Muscle of leg (tissue), 16 donors: ENCODE results near the gene TRMT2B. TPM values are rescaled to one million over a fixed set of nuclear protein-coding genes. Genes with fewer than 3 reads are reported as not detected.

Experiments used
- DNase-seq: peaks from one replicate; pipeline ENCODE4 v3.0.0; 2013
- H3K27ac ChIP-seq: one replicate; pipeline ENCODE4 v1.5.1; 2013; ENCODE audit warnings: mild to moderate bottlenecking, low read length, control low read depth
- H3K27me3 ChIP-seq: one replicate; pipeline ENCODE4 v1.6.1; 2013; ENCODE audit warnings: low read length; ENCODE audit not compliant: control insufficient read depth, insufficient read depth
- H3K36me3 ChIP-seq: one replicate; pipeline ENCODE4 v1.6.1; 2013; ENCODE audit warnings: low read length; ENCODE audit not compliant: control insufficient read depth, insufficient read depth
- H3K4me1 ChIP-seq: one replicate; pipeline ENCODE4 v1.6.1; 2013; ENCODE audit warnings: low read length; ENCODE audit not compliant: control insufficient read depth, insufficient read depth
- H3K4me3 ChIP-seq: one replicate; pipeline ENCODE4 v1.5.1; 2013; ENCODE audit warnings: low read length, control low read depth
- H3K9me3 ChIP-seq: replicated peaks from 2 replicates; pipeline ENCODE4 v1.6.1; 2013; ENCODE audit warnings: low read depth, low read length; ENCODE audit not compliant: control insufficient read depth
- WGBS: methylation state at CpG from one replicate; pipeline ENCODE4 v1.1.5; 2013; ENCODE audit warnings: missing lambda C conversion rate; ENCODE audit not compliant: insufficient coverage; 5-methylcytosine and 5-hydroxymethylcytosine counted together
- long read RNA-seq, 11 donors: transcript quantifications; one replicate each; lab custom pipeline, GENCODE V29; 2026
- polyA plus RNA-seq, 8 donors: library from polyadenylated mRNA; unstranded; fragments of 120-200 nt; gene quantifications; one replicate each; pipeline versions ENCODE4 v1.2.1 to v1.2.3, GENCODE V29; 2013; ENCODE audit warnings: inconsistent platforms in 1 of 8, low replicate concordance in 1 of 8; ENCODE audit not compliant: insufficient read length in 8 of 8, insufficient read depth in 1 of 8
- total RNA-seq: library from RNA; stranded (reverse); fragments of 120-200 nt; gene quantifications from one replicate; pipeline ENCODE4 v1.2.4, GENCODE V29; 2013

Gene TRMT2B, protein sequence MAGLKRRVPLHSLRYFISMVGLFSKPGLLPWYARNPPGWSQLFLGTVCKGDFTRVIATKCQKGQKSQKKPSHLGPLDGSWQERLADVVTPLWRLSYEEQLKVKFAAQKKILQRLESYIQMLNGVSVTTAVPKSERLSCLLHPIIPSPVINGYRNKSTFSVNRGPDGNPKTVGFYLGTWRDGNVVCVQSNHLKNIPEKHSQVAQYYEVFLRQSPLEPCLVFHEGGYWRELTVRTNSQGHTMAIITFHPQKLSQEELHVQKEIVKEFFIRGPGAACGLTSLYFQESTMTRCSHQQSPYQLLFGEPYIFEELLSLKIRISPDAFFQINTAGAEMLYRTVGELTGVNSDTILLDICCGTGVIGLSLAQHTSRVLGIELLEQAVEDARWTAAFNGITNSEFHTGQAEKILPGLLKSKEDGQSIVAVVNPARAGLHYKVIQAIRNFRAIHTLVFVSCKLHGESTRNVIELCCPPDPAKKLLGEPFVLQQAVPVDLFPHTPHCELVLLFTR
- total RNA-seq (8.1 TPM), polyA plus RNA-seq (1 to 10 TPM; 7.0 to 9.8 (median 8.1) TPM)
- long read RNA-seq, donor 1, partial matches to known transcripts = 0 of 1 reads
- long read RNA-seq, donor 1, other reads (novel, unspliced or antisense) = 0 of 1 reads
- long read RNA-seq, donor 2 = 0 reads
- long read RNA-seq, donor 3 = 0 reads
- long read RNA-seq, donor 4 = 0 reads
- long read RNA-seq, donor 5 = 0 reads
- long read RNA-seq, donor 6, partial matches to known transcripts = 0 of 1 reads
- long read RNA-seq, donor 6, other reads (novel, unspliced or antisense) = 0 of 1 reads
- long read RNA-seq, donor 7, partial matches to known transcripts = 0 of 1 reads
- long read RNA-seq, donor 7, other reads (novel, unspliced or antisense) = 0 of 1 reads
- long read RNA-seq, donor 8 = 0 reads
- long read RNA-seq, donor 9, partial matches to known transcripts = 0 of 1 reads
- long read RNA-seq, donor 9, other reads (novel, unspliced or antisense) = 0 of 1 reads
- long read RNA-seq, donor 10 = 0 reads
- long read RNA-seq, donor 11 = 0 reads

DNA sequence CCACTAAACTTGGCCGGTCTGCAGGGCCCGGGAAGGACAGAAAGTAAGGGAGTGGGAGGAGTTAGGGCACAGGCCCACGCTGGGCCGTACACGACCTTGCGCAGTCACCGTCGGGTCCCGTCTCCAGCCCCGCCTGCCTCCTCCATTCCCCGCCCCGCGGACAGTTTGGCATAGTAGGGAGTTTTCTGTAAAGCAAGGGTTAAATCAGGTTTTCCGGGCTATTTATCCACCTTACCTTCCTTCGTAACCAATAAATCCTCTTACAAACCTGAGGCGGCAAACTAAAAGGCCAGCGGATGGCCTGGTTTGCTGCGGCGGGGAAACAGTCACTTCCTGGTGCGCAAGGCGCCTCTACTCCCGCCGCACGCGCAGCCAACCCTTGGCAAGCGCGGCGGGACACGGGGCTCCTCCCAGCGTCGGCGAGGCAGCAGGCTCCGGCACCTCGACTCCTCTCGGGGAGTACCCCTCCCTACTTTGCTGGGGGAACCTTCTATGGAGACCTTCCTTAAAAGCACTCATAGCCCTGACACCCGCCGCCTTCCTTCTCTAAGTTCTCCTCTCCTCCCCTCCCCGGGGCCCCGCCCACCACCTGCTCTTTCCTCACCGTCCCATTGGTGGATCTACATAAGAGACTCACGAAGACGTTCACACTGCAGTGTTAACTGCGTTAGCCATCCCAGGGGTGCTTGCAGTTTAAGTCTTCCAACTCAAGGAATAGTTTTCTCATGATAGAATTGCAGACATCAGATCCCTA, at the start of gene TRMT2B:
Gene TRMT2B, minus strand, starts transcription at position 563 of the 754 bp plus-strand sequence. CDS start 9,822 bp downstream, outside the sequence.
- peaks cover 4% of the 10 kb centered on the region for H3K4me1 ChIP-seq
- peak; percentile 88 for DNase-seq
- peaks cover 8% of the 10 kb centered on the region for H3K27me3 ChIP-seq
- H3K9me3 ChIP-seq = no peaks in the 10 kb centered on the region
- H3K36me3 ChIP-seq = no peaks in the 10 kb centered on the region
- WGBS = 27% methylated on average over 26 of the region's 43 CpGs
- peak within 1 kb of the TSS; percentile 88 for H3K27ac ChIP-seq
- peak within 1 kb of the TSS; percentile 72 for H3K4me3 ChIP-seq

DNA sequence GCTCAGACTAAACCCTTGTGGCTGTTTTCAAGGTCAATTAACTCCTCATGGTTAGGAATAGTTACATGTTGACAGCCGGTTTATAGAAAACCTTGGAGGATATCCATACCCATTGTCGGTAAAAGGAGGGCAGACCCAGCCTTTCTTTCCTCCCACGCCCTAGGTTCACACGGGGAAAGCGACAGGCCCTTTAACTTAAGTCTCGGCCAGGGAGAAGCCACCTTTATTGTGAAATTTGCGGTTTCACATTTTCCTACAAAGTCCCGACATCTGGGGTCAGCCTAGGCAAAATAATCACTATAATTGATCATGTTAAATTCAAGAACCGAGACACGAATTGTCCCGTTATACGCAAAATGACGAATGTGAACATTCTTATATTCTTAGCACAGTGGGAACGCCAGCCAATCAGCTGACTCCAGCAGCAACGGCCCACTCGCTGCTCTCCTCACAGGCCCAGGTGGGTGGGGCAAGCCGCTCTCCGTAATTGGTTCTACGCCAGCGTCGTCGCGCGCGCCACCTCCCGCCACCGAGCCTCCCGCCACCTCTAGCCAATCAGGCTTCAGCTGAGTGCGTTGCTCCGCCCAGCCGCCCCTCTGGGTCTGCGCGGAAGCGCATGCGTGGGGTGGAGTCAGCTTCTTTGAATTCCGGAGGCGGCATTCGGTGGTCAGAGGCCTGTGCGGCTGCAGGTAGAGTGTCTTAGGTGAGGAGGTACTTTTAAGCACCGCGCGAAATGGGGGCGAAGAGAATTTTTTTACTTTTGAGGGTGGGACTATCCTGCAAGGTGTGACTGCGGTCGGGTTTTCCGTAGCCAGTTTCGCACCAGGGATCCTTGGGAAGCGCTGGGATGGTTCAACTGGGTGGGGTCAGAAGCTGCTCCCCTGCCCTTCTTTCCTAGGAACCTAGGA, 45.9 kb upstream of the TRMT2B start, which contains the start of gene CENPI:
Gene CENPI, plus strand, starts transcription at position 659 of the 908 bp plus-strand sequence. CDS start 2,867 bp downstream, outside the sequence.
- Histone ChIP-seq H3K4me3 (peak within 1 kb of the TSS; percentile 59), H3K36me3 (no peaks in the 10 kb centered on the region), H3K9me3 (no peaks in the 10 kb centered on the region), H3K4me1 (no peaks in the 10 kb centered on the region), H3K27ac (peak within 1 kb of the TSS; percentile 82), H3K27me3 (peaks cover 13% of the 10 kb centered on the region)
- peak; percentile 97 for DNase-seq
- 38% methylated on average over 37 of the region's 48 CpGs for WGBS

DNA sequence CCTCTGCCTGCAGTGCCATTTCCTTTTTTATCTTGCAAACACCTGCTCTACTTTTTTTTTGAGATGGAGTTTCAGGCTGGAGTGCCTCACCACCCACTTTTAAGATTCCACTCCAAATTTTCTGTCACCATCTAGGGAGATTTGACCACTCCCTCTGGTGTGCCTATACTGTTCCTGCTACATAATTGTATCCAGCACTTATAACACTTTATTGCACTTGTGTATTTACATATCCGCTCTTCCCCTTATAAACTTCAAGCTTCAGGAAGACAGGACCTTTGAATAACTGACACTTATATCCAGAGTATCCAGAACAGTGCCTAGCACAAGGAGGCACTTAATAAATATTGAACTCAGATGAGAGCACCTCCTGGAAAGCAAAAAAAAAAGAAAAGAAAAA, 39.9 kb upstream of the TRMT2B start:
- H3K9me3 ChIP-seq = no peaks in the 10 kb centered on the region
- no peak for DNase-seq
- no peaks in the 10 kb centered on the region for H3K4me1 ChIP-seq
- no CpG with 5 or more reads among the region's 1 CpG for WGBS
- H3K27me3 ChIP-seq = peaks cover 13% of the 10 kb centered on the region
- H3K36me3 ChIP-seq = no peaks in the 10 kb centered on the region
- no peak overlapping the region for H3K4me3 ChIP-seq
- H3K27ac ChIP-seq = no peak overlapping the region

DNA sequence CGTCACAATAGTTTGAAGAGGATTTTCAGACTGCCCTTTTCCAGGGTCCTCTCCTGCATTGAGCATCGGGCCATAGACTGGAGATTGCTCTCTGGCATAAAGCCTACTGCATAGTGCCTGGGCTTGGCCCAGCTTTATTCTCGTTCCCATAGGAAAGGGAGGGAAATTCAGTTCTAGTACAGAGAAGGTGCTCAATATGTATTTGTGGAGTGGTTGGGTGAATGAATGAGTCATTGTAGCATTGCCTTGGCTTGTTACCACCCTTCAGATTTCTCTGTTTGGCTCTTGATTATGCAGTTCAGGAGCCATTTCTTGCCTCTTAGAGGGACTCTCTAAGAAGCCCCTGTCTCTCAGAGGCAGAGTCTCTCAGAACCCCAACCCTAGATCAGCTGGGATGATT, 29.3 kb upstream of the TRMT2B start:
- peaks cover 26% of the 10 kb centered on the region for H3K27me3 ChIP-seq
- no peak for DNase-seq
- H3K27ac ChIP-seq = no peak overlapping the region
- WGBS = 50% methylated on average over 3 of the region's 3 CpGs
- H3K9me3 ChIP-seq = no peaks in the 10 kb centered on the region
- H3K36me3 ChIP-seq = no peaks in the 10 kb centered on the region
- no peaks in the 10 kb centered on the region for H3K4me1 ChIP-seq
- H3K4me3 ChIP-seq = no peak overlapping the region

DNA sequence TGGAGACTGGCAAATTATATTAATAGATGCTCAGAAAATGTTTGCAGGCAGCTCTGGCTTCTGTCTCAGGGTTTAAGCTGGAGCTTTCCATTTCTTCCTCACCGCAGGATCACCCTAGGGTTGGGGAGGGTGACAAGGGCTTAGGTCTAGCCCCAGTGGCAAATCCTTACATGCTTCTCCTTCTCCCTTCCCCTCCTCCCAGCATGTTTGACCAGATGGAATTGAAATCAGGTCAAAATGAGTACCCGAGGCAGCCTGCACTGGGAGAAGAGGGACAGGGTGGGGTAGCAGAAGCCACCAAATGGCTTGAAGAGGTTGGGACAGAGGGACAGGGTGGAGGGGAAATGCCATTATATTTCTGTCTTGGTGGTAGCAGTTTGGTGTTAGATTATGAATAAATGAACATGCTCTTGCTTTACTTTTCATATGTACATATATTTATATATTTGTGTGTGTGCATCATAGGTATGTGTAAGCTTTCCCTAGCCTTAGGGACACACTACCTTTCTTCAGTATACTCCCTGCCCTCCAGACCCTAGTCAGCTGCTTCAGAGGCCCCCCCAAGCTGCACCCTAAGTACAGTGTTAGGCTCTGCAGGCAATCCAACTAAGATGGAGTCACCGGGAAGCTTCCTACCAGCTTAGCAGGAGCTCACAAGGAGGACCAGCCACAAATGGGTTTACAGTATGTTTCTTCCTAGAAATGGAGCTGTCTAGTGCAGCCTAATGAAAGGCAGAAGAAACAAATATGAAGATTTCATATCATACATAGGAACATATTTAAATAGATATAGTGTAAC, 28.6 kb upstream of the TRMT2B start:
- Histone ChIP-seq H3K4me3 (no peak overlapping the region), H3K4me1 (no peaks in the 10 kb centered on the region), H3K9me3 (no peaks in the 10 kb centered on the region), H3K27me3 (peaks cover 24% of the 10 kb centered on the region), H3K27ac (no peak overlapping the region), H3K36me3 (no peaks in the 10 kb centered on the region)
- DNase-seq = no peak
- 100% methylated on average over 1 of the region's 3 CpGs for WGBS

DNA sequence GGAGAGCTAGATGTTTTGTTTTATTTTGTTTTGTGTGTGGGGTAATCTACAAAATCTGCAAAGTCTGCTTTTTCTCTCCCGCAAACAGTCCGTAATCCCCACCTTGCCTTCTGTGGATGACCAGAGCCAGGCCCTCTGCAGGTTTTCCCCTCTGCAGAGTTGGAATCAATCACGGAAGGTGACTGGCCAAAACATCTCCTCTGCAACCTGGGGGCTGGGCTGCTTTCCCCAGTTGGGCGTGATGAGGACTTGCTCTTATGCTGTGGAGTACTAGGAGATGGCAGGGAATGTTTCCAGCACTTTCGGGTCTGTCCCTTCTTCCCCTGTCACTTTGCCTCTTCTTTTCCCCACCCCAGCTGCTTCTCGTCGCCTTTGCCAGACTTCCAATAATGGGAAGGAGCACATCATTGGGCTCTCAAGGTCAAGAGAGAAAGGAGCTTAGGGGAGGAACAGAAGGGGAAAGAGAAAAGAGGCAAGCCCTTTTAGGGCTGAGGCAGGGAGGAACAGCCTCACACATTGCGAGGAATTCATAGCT, 27.9 kb upstream of the TRMT2B start:
- peaks cover 24% of the 10 kb centered on the region for H3K27me3 ChIP-seq
- H3K4me1 ChIP-seq = no peaks in the 10 kb centered on the region
- H3K9me3 ChIP-seq = no peaks in the 10 kb centered on the region
- no peak overlapping the region for H3K4me3 ChIP-seq
- no peaks in the 10 kb centered on the region for H3K36me3 ChIP-seq
- peak; percentile 5 for DNase-seq
- no peak overlapping the region for H3K27ac ChIP-seq
- WGBS = no CpG with 5 or more reads among the region's 8 CpGs

DNA sequence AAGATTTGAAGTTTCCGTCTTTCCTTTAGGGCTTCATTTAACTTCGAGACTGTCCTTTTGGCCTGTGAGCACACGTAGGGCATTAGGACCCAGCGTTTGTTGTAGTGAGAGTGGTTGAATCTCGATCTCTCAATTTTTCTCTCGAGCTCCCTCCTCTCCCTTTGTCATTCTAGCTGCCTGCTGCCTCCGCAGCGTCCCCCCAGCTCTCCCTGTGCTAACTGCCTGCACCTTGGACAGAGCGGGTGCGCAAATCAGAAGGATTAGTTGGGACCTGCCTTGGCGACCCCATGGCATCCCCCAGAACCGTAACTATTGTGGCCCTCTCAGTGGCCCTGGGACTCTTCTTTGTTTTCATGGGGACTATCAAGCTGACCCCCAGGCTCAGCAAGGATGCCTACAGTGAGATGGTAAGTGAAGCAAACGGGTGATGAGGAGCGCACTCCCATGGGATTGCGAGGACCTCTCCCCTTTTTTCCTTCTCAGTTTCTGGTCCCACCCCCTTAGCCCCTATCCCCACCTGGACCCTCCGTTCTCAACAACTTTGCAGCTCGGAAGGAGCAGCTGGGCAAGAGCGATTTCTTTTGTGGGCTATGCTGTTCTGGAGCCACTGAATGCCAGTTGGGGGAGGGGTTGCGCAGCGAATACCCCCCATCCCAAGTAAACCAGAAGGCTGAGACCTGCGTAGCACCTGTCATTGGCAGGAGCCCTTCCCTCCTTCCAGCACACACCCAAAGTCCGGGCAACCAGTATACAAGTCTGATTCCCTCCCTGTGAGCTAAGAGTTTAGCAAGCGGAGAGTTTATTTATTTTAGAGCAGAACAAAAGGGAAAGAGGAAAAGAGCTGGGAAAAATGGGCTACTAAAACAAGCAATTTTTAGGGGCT, 27.0 kb upstream of the TRMT2B start, which contains the start of gene TMEM35A:
Gene TMEM35A, plus strand, starts transcription at position 164 of the 883 bp plus-strand sequence. Its CDS starts 124 bp downstream, at position 288.
- peak within 1 kb of the TSS; percentile 46 for H3K4me3 ChIP-seq
- H3K9me3 ChIP-seq = no peaks in the 10 kb centered on the region
- DNase-seq = peak; percentile 63
- H3K27ac ChIP-seq = no peak within 1 kb of the TSS
- 11% methylated on average over 6 of the region's 23 CpGs for WGBS
- H3K4me1 ChIP-seq = no peaks in the 10 kb centered on the region
- no peaks in the 10 kb centered on the region for H3K36me3 ChIP-seq
- peaks cover 24% of the 10 kb centered on the region for H3K27me3 ChIP-seq
